Jurkat, Clone E6-1 (cell line): ENCODE data around the gene ARHGAP28.
"Not testable (repeated sequence)": the region's sequence is repeated elsewhere in the genome, so short reads cannot be mapped to it uniquely, and the experiment has no call there.

Experiments
- DNase-seq: peaks from one replicate; pipeline ENCODE4 v3.0.0-alpha.2; 2011; ENCODE audit warnings: low read depth, low spot score
- H3K4me3 ChIP-seq: 2 replicates; pipeline ENCODE4 v1.5.1; 2011; ENCODE audit warnings: mild to moderate bottlenecking, low read length, control low read depth, moderate library complexity

The ARHGAP28 gene

GRCh38 chr18:6797171-6797570, 67.7 kb downstream of the ARHGAP28 start:
- no peak overlapping the region for H3K4me3 ChIP-seq
- no peak for DNase-seq

GRCh38 chr18:6798896-6799295, 69.4 kb downstream of the ARHGAP28 start:
- DNase-seq, result no peak
- no peak overlapping the region for H3K4me3 ChIP-seq

- not testable (repeated sequence) for H3K4me3 ChIP-seq, DNase-seq
These were observed 70.8 kb downstream of the ARHGAP28 start for GRCh38 chr18:6800309-6800708.

- no peak overlapping the region for H3K4me3 ChIP-seq
These were observed 78.2 kb downstream of the ARHGAP28 start for GRCh38 chr18:6807515-6808257.

GRCh38 chr18:6810191-6810590, 80.7 kb downstream of the ARHGAP28 start:
- no peak for DNase-seq
- no peak overlapping the region for H3K4me3 ChIP-seq

More at GRCh38 chr18:6807515-6808257, 78.2 kb downstream of the ARHGAP28 start:
- DNase-seq, result no peak

- DNase-seq, result no peak
- no peak overlapping the region for H3K4me3 ChIP-seq
These were observed 82.3 kb downstream of the ARHGAP28 start for GRCh38 chr18:6811816-6812215.

- no peak overlapping the region for H3K4me3 ChIP-seq
- DNase-seq, result no peak
These were observed 85.4 kb downstream of the ARHGAP28 start for GRCh38 chr18:6814882-6815425.

GRCh38 chr18:6816154-6816553, 86.6 kb downstream of the ARHGAP28 start:
- DNase-seq, result no peak
- no peak overlapping the region for H3K4me3 ChIP-seq

GRCh38 chr18:6819332-6819731, 89.8 kb downstream of the ARHGAP28 start:
- DNase-seq, result no peak
- H3K4me3 ChIP-seq, result no peak overlapping the region

GRCh38 chr18:6820314-6820713, 90.8 kb downstream of the ARHGAP28 start:
- no peak overlapping the region for H3K4me3 ChIP-seq
- no peak for DNase-seq

- no peak overlapping the region for H3K4me3 ChIP-seq
- DNase-seq, result no peak
These were observed 91.8 kb downstream of the ARHGAP28 start for GRCh38 chr18:6821356-6821755.

GRCh38 chr18:6827161-6827560, 97.6 kb downstream of the ARHGAP28 start:
- not testable (repeated sequence) for H3K4me3 ChIP-seq, DNase-seq

- DNase-seq, H3K4me3 ChIP-seq: not testable (repeated sequence)
These were observed 98.0 kb downstream of the ARHGAP28 start for GRCh38 chr18:6827566-6827965.

- DNase-seq, result no peak
- no peak overlapping the region for H3K4me3 ChIP-seq
These were observed 101.4 kb downstream of the ARHGAP28 start for GRCh38 chr18:6830916-6831315.

GRCh38 chr18:6835345-6835744, 105.8 kb downstream of the ARHGAP28 start:
- no peak overlapping the region for H3K4me3 ChIP-seq
- DNase-seq, result no peak

- no peak overlapping the region for H3K4me3 ChIP-seq
- no peak for DNase-seq
These were observed 106.8 kb downstream of the ARHGAP28 start for GRCh38 chr18:6836331-6836730.

- DNase-seq, result no peak
- H3K4me3 ChIP-seq, result no peak overlapping the region
These were observed 108.4 kb downstream of the ARHGAP28 start for GRCh38 chr18:6837904-6838303.

GRCh38 chr18:6842081-6842480, 112.6 kb downstream of the ARHGAP28 start:
- DNase-seq, result no peak
- H3K4me3 ChIP-seq, result no peak overlapping the region

- no peak for DNase-seq
- H3K4me3 ChIP-seq, result no peak overlapping the region
These were observed 113.8 kb downstream of the ARHGAP28 start for GRCh38 chr18:6843308-6843707.

GRCh38 chr18:6845521-6845920, 116.0 kb downstream of the ARHGAP28 start:
- DNase-seq, H3K4me3 ChIP-seq: not testable (repeated sequence)

- H3K4me3 ChIP-seq, result no peak overlapping the region
- no peak for DNase-seq
These were observed 120.9 kb downstream of the ARHGAP28 start for GRCh38 chr18:6850396-6850795.
